HG03066 (cell line): Measurements from ENCODE around the gene SLC15A1.

Experiments used
- ATAC-seq: cut with Tn5 transposase; IDR thresholded peaks from one replicate; pipeline ENCODE4 v1.9.1; 2021; ENCODE audit warnings: low read depth; ENCODE audit not compliant: unreplicated experiment

SLC15A1 gene

GRCh38 chr13:98707281-98707999, 45.0 kb downstream of the SLC15A1 start:
- ATAC-seq, result peak; percentile 55

GRCh38 chr13:98706446-98707110, 45.9 kb downstream of the SLC15A1 start:
- no peak for ATAC-seq

- ATAC-seq, result no peak
These were observed 54.7 kb downstream of the SLC15A1 start for GRCh38 chr13:98697791-98698190.

- no peak for ATAC-seq
These were observed 58.7 kb downstream of the SLC15A1 start for GRCh38 chr13:98693756-98694155.

- ATAC-seq, result no peak
These were observed 61.1 kb downstream of the SLC15A1 start for GRCh38 chr13:98691360-98691759.

GRCh38 chr13:98690348-98691022, 62.0 kb downstream of the SLC15A1 start:
- ATAC-seq, result no peak

- ATAC-seq, result no peak
These were observed 63.0 kb downstream of the SLC15A1 start for GRCh38 chr13:98689347-98689968.

- ATAC-seq, result no peak
These were observed 64.1 kb downstream of the SLC15A1 start for GRCh38 chr13:98688373-98688772.

GRCh38 chr13:98687319-98687718, 65.2 kb downstream of the SLC15A1 start:
- ATAC-seq, result no peak

- ATAC-seq, result no peak
These were observed 66.2 kb downstream of the SLC15A1 start for GRCh38 chr13:98686270-98686669.

GRCh38 chr13:98685146-98685545, 67.3 kb downstream of the SLC15A1 start:
- ATAC-seq, result no peak

GRCh38 chr13:98681049-98681448, 71.4 kb downstream of the SLC15A1 start:
- no peak for ATAC-seq

- no peak for ATAC-seq
These were observed 73.7 kb downstream of the SLC15A1 start for GRCh38 chr13:98678741-98679140.

- ATAC-seq, result no peak
These were observed 75.1 kb downstream of the SLC15A1 start for GRCh38 chr13:98677398-98677797.

- no peak for ATAC-seq
These were observed 76.2 kb downstream of the SLC15A1 start for GRCh38 chr13:98676239-98676638.

GRCh38 chr13:98675837-98676236, 76.6 kb downstream of the SLC15A1 start:
- no peak for ATAC-seq

- no peak for ATAC-seq
These were observed 77.4 kb downstream of the SLC15A1 start for GRCh38 chr13:98675066-98675465.

GRCh38 chr13:98672947-98673613, 79.4 kb downstream of the SLC15A1 start:
- peak; percentile 73 for ATAC-seq

GRCh38 chr13:98668155-98668554, 84.3 kb downstream of the SLC15A1 start:
- no peak for ATAC-seq

- ATAC-seq, result no peak
These were observed 86.9 kb downstream of the SLC15A1 start for GRCh38 chr13:98665638-98665995.
